GM12878 (cell line): Measurements from ENCODE around the gene TM9SF4.

Experiments used
- CTCF ChIP-seq, 3 experiments: IDR thresholded peaks in 2 of 3; conservative IDR thresholded peaks in 1 of 3; 2 replicates each; pipeline ENCODE4 v1.5.1; 2011; ENCODE audit warnings: low read depth in 3 of 3, low read length in 3 of 3, mild to moderate bottlenecking in 3 of 3, control low read depth in 2 of 3, moderate library complexity in 2 of 3, inconsistent platforms in 1 of 3, mixed read lengths in 1 of 3; ENCODE audit not compliant: control insufficient read depth in 2 of 3, insufficient read depth in 1 of 3; ENCODE audit errors: extremely low read depth in 1 of 3
- E2F4 ChIP-seq: IDR thresholded peaks from 2 replicates; pipeline ENCODE4 v1.6.1; 2012; ENCODE audit warnings: low read depth, low read length, improper control_type of control experiment
- EP300 ChIP-seq, 2 experiments: fragments of 150-350 bp in 1 of 2; IDR thresholded peaks; 2 replicates each; pipeline ENCODE4 v1.6.1; 2011 to 2012; ENCODE audit warnings: low read depth in 2 of 2, low read length in 2 of 2, borderline replicate concordance in 1 of 2, improper control_type of control experiment in 1 of 2, inconsistent platforms in 1 of 2; ENCODE audit not compliant: control insufficient read depth in 1 of 2
- EZH2 ChIP-seq: IDR thresholded peaks from 2 replicates; pipeline ENCODE4 v1.6.1; 2012; ENCODE audit warnings: low read depth, mild to moderate bottlenecking, control low read depth, inconsistent platforms, low read length, borderline replicate concordance; ENCODE audit not compliant: control insufficient read depth
- PAX8 ChIP-seq: fragments of 450-650 bp; IDR thresholded peaks from 2 replicates; pipeline ENCODE4 v1.6.1; 2017; ENCODE audit warnings: mild to moderate bottlenecking, moderate library complexity
- PKNOX1 ChIP-seq: fragments of 450-650 bp; IDR thresholded peaks from 2 replicates; pipeline ENCODE4 v1.6.1; 2016; ENCODE audit warnings: mild to moderate bottlenecking
- POLR2A ChIP-seq: IDR thresholded peaks from 2 replicates; pipeline ENCODE4 v1.6.1; 2011; ENCODE audit warnings: low read depth, mild to moderate bottlenecking, low read length
- POLR2AphosphoS5 ChIP-seq: IDR thresholded peaks from 2 replicates; pipeline ENCODE4 v1.6.1; 2011; ENCODE audit warnings: mild to moderate bottlenecking, low read length, inconsistent platforms
- RCOR1 ChIP-seq: conservative IDR thresholded peaks from 2 replicates; pipeline ENCODE4 v1.6.1; 2012; ENCODE audit warnings: low read depth, low read length, improper control_type of control experiment
- TCF12 ChIP-seq: IDR thresholded peaks from 2 replicates; pipeline ENCODE4 v1.6.1; 2011; ENCODE audit warnings: low read depth, mild to moderate bottlenecking, low read length

GRCh38 chr20:32098786-32099185 is 10.7 kb upstream of the TM9SF4 start:
- TF ChIP-seq TCF12 = no peak
- no peak for TF ChIP-seq RCOR1
- TF ChIP-seq POLR2AphosphoS5 = no peak
- TF ChIP-seq CTCF (IDR thresholded peaks at IDR 0.05 in 2 of 3, conservative IDR thresholded peaks at IDR 0.05 in 1 of 3; ENCODE audit: control insufficient read depth in 2 of 3, extremely low read depth in 1 of 3, insufficient read depth in 1 of 3, low read depth in 3 of 3, low read length in 3 of 3) = no peak
- TF ChIP-seq PKNOX1 = no peak
- TF ChIP-seq E2F4 = no peak
- TF ChIP-seq EP300 (IDR thresholded peaks at IDR 0.05; ENCODE audit: borderline replicate concordance in 1 of 2, control insufficient read depth in 1 of 2, low read depth in 2 of 2, low read length in 2 of 2) = no peak
- no peak for TF ChIP-seq EZH2
- no peak for TF ChIP-seq POLR2A
- no peak for TF ChIP-seq PAX8
